GM10266 (cell line): Measurements from ENCODE around the gene CERT1.

Experiments
- DNase-seq: peaks from one replicate; pipeline ENCODE4 v3.0.0; 2012; ENCODE audit errors: extremely low spot score
- CTCF ChIP-seq: IDR thresholded peaks from 2 replicates; pipeline ENCODE4 v1.5.1; 2012; ENCODE audit warnings: mild to moderate bottlenecking, low read depth; ENCODE audit not compliant: control insufficient read depth, insufficient read depth; ENCODE audit errors: missing control alignments

CERT1 gene

GRCh38 chr5:75446068-75446467, 65.4 kb downstream of the CERT1 start:
- no peak for DNase-seq

GRCh38 chr5:75441560-75441959, 69.9 kb downstream of the CERT1 start:
- TF ChIP-seq CTCF = no peak
- DNase-seq = no peak

More at GRCh38 chr5:75446068-75446467, 65.4 kb downstream of the CERT1 start:
- TF ChIP-seq CTCF = no peak

- no peak for TF ChIP-seq CTCF
- DNase-seq = no peak
These were observed 72.2 kb downstream of the CERT1 start for GRCh38 chr5:75439276-75439675.

- DNase-seq = no peak
- no peak for TF ChIP-seq CTCF
These were observed 72.7 kb downstream of the CERT1 start for GRCh38 chr5:75438722-75439121.

GRCh38 chr5:75435096-75435495, 76.3 kb downstream of the CERT1 start:
- no peak for DNase-seq
- no peak for TF ChIP-seq CTCF

GRCh38 chr5:75433814-75434506, 77.5 kb downstream of the CERT1 start:
- no peak for DNase-seq
- TF ChIP-seq CTCF = no peak

GRCh38 chr5:75414241-75414640, 97.2 kb downstream of the CERT1 start:
- DNase-seq = no peak
- no peak for TF ChIP-seq CTCF
